Measurements from ENCODE around the gene TSN. TPM values are rescaled to one million over a fixed set of nuclear protein-coding genes. Genes with fewer than 3 reads are reported as not detected.

Gene TSN
- total RNA-seq, 1 donor from 2014 or later: 61.4 TPM

DNA sequence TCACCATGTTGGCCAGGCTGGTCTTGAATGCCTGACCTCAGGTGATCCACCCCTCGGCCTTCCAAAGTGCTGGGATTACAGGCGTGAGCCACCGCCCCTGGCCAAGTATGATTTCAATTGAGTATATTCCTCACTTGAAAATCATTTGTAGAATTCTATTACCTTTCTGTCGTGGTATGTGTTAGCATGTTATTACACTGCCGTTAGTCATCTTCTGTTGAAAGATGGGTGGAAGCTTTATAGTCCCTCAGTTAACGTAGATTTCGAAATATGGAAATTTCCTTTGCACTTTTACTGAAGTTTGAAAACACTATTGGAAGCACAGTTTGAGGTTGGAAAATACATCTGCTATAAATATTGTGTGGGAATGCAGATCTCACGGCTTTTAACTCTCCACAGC, 33.5 kb upstream of the TSN start:
- H3K4me1 Mint-ChIP-seq (ENCODE audit: unreplicated experiment): peaks cover 12% of the 10 kb centered on the region
- TF ChIP-seq, protein P1, sequence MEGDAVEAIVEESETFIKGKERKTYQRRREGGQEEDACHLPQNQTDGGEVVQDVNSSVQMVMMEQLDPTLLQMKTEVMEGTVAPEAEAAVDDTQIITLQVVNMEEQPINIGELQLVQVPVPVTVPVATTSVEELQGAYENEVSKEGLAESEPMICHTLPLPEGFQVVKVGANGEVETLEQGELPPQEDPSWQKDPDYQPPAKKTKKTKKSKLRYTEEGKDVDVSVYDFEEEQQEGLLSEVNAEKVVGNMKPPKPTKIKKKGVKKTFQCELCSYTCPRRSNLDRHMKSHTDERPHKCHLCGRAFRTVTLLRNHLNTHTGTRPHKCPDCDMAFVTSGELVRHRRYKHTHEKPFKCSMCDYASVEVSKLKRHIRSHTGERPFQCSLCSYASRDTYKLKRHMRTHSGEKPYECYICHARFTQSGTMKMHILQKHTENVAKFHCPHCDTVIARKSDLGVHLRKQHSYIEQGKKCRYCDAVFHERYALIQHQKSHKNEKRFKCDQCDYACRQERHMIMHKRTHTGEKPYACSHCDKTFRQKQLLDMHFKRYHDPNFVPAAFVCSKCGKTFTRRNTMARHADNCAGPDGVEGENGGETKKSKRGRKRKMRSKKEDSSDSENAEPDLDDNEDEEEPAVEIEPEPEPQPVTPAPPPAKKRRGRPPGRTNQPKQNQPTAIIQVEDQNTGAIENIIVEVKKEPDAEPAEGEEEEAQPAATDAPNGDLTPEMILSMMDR (IDR thresholded peaks at IDR 0.05): no peak
- no peak overlapping the region for H3K4me3 Mint-ChIP-seq (ENCODE audit: unreplicated experiment)
- no peaks in the 10 kb centered on the region for H3K9me3 Mint-ChIP-seq (ENCODE audit: unreplicated experiment)
- peaks cover 2% of the 10 kb centered on the region for H3K36me3 Mint-ChIP-seq (ENCODE audit: unreplicated experiment)
- peak overlapping the region; percentile 53 for H3K27ac Mint-ChIP-seq (ENCODE audit: unreplicated experiment)
- no peaks in the 10 kb centered on the region for H3K27me3 Mint-ChIP-seq (ENCODE audit: unreplicated experiment)
- DNase-seq (ENCODE audit: extremely low spot score, unreplicated experiment): no peak

DNA sequence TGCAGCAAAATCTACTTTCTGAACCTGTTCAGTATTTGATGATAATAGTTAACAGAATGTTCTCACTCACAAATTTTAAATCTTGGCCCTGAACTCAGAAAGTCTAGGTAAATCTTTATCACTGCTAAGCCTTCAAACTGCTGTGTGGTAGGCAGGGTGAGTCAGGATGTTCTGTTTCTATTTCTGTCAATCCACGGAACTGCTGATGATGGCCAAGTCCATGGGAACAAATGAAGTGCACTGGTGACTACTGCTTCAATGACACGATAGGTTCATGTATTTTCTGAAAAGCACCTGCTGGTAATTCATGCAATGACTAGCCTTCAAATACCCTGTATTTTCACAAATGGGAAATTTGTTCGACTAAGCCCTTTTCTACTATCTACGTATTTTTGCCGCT, 33.0 kb upstream of the TSN start:
- Mint-ChIP-seq H3K4me3 (ENCODE audit: unreplicated experiment) (no peak overlapping the region), H3K27ac (ENCODE audit: unreplicated experiment) (peak overlapping the region; percentile 53), H3K4me1 (ENCODE audit: unreplicated experiment) (peaks cover 12% of the 10 kb centered on the region), H3K27me3 (ENCODE audit: unreplicated experiment) (no peaks in the 10 kb centered on the region), H3K9me3 (ENCODE audit: unreplicated experiment) (no peaks in the 10 kb centered on the region), H3K36me3 (ENCODE audit: unreplicated experiment) (peaks cover 7% of the 10 kb centered on the region)
- TF ChIP-seq, protein P1 (IDR thresholded peaks at IDR 0.05): no peak
- no peak for DNase-seq (ENCODE audit: extremely low spot score, unreplicated experiment)

- Mint-ChIP-seq H3K27ac (ENCODE audit: unreplicated experiment) (no peak overlapping the region), H3K4me1 (ENCODE audit: unreplicated experiment) (peaks cover 12% of the 10 kb centered on the region), H3K9me3 (ENCODE audit: unreplicated experiment) (no peaks in the 10 kb centered on the region), H3K27me3 (ENCODE audit: unreplicated experiment) (no peaks in the 10 kb centered on the region), H3K36me3 (ENCODE audit: unreplicated experiment) (peaks cover 14% of the 10 kb centered on the region), H3K4me3 (ENCODE audit: unreplicated experiment) (no peak overlapping the region)
- TF ChIP-seq, protein P1 (IDR thresholded peaks at IDR 0.05): no peak
- DNase-seq (ENCODE audit: extremely low spot score, unreplicated experiment): no peak
Measured at GRCh38 chr2:121723316-121723715, 32.1 kb upstream of the TSN start.

DNA sequence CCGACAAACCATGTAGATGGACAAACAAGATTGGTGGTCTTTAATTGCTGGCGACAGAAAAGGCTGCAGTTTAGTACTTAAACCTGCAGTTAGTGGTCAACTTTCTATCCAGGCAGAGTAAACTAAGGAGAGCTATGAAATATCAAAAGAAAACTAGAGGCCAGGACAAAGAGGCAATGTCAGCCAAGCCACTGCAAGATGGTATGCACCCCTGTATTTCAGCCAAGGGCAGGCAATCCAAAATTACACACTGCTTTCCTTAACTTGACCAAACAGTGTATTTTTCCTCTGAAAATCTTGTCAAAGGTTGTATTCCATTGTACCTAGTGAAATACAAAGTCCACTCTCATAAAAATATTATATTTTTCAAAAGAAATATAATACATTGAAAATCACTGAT, 28.1 kb upstream of the TSN start:
- peaks cover 4% of the 10 kb centered on the region for H3K4me1 Mint-ChIP-seq (ENCODE audit: unreplicated experiment)
- no peak for DNase-seq (ENCODE audit: extremely low spot score, unreplicated experiment)
- H3K27ac Mint-ChIP-seq (ENCODE audit: unreplicated experiment): no peak overlapping the region
- TF ChIP-seq, protein P1 (IDR thresholded peaks at IDR 0.05): no peak
- H3K27me3 Mint-ChIP-seq (ENCODE audit: unreplicated experiment): no peaks in the 10 kb centered on the region
- no peak overlapping the region for H3K4me3 Mint-ChIP-seq (ENCODE audit: unreplicated experiment)
- no peaks in the 10 kb centered on the region for H3K9me3 Mint-ChIP-seq (ENCODE audit: unreplicated experiment)
- H3K36me3 Mint-ChIP-seq (ENCODE audit: unreplicated experiment): peaks cover 37% of the 10 kb centered on the region

- TF ChIP-seq, protein P1 (IDR thresholded peaks at IDR 0.05): no peak
- Mint-ChIP-seq H3K4me3 (ENCODE audit: unreplicated experiment) (no peak overlapping the region), H3K4me1 (ENCODE audit: unreplicated experiment) (no peaks in the 10 kb centered on the region), H3K36me3 (ENCODE audit: unreplicated experiment) (peaks cover 37% of the 10 kb centered on the region), H3K27ac (ENCODE audit: unreplicated experiment) (no peak overlapping the region), H3K27me3 (ENCODE audit: unreplicated experiment) (no peaks in the 10 kb centered on the region), H3K9me3 (ENCODE audit: unreplicated experiment) (no peaks in the 10 kb centered on the region)
- DNase-seq (ENCODE audit: extremely low spot score, unreplicated experiment): no peak
Measured at GRCh38 chr2:121727950-121728349, 27.5 kb upstream of the TSN start.
